ENCODE results near the gene ARHGAP26. TPM values are rescaled to one million over a fixed set of nuclear protein-coding genes. Genes with fewer than 3 reads are reported as not detected.

Gene ARHGAP26
- total RNA-seq, 6 experiments from 2014 or later, result 6.7 to 14.5 (median 8.3) TPM

GRCh38 chr5:143019157-143019556 is 249.0 kb downstream of the ARHGAP26 start:
- H3K36me3 ChIP-seq, result no peaks in the 10 kb centered on the region
- no peak overlapping the region for H3K27ac ChIP-seq
- 88% methylated on average over 4 of the region's 4 CpGs for WGBS (ENCODE audit: insufficient coverage, low coverage, low lambda C conversion rate, missing lambda C conversion rate)
- TF ChIP-seq CTCF (IDR thresholded peaks at IDR 0.05), result no peak
- intact Hi-C loops (cut with DNase I), result no loop called here
- no peaks in the 10 kb centered on the region for H3K9me3 ChIP-seq
- H3K27me3 ChIP-seq, result no peaks in the 10 kb centered on the region
- H3K4me1 ChIP-seq, result peaks cover 0 to 14% (median 0%) of the 10 kb centered on the region in 4 donors
- no peak overlapping the region for H3K4me3 ChIP-seq
- DNase-seq (no peak), ATAC-seq (no peak)

- no peak for TF ChIP-seq POLR2A (IDR thresholded peaks at IDR 0.05)
- no peak for TF ChIP-seq CTCF (IDR thresholded peaks at IDR 0.05)
- Histone ChIP-seq H3K36me3 (no peaks in the 10 kb centered on the region), H3K27me3 (no peaks in the 10 kb centered on the region), H3K4me1 (peaks cover 0 to 14% (median 0%) of the 10 kb centered on the region in 4 donors), H3K4me3 (no peak overlapping the region), H3K9me3 (no peaks in the 10 kb centered on the region), H3K27ac (no peak overlapping the region)
- DNase-seq, result no peak
- WGBS (ENCODE audit: insufficient coverage, low coverage, low lambda C conversion rate, missing lambda C conversion rate), result 92% methylated on average over 6 of the region's 7 CpGs
- intact Hi-C loops (cut with DNase I), result no loop called here
- no peak for ATAC-seq
Observed at GRCh38 chr5:143019614-143020515, 249.7 kb downstream of the ARHGAP26 start.

GRCh38 chr5:143021595-143021994 is 251.4 kb downstream of the ARHGAP26 start:
- ATAC-seq, result no peak
- intact Hi-C loops (cut with DNase I), result no loop called here
- TF ChIP-seq CTCF (IDR thresholded peaks at IDR 0.05) (no peak), POLR2A (IDR thresholded peaks at IDR 0.05) (no peak)
- no peaks in the 10 kb centered on the region for H3K9me3 ChIP-seq
- H3K36me3 ChIP-seq, result no peaks in the 10 kb centered on the region
- no peak overlapping the region for H3K27ac ChIP-seq
- H3K27me3 ChIP-seq, result no peaks in the 10 kb centered on the region
- H3K4me1 ChIP-seq, result peaks cover 0 to 14% (median 0%) of the 10 kb centered on the region in 4 donors
- no peak for DNase-seq
- no peak overlapping the region for H3K4me3 ChIP-seq
- 100% methylated on average over 2 of the region's 2 CpGs for WGBS (ENCODE audit: insufficient coverage, low coverage, low lambda C conversion rate, missing lambda C conversion rate)

GRCh38 chr5:143023411-143024096 is 253.4 kb downstream of the ARHGAP26 start:
- TF ChIP-seq CTCF (IDR thresholded peaks at IDR 0.05), result peak in 2 of 4 donors; percentile 7 to 30
- TF ChIP-seq POLR2A (IDR thresholded peaks at IDR 0.05), result no peak
- H3K9me3 ChIP-seq, result no peaks in the 10 kb centered on the region
- intact Hi-C loops (cut with DNase I), result no loop called here
- no peaks in the 10 kb centered on the region for H3K27me3 ChIP-seq
- 37% methylated on average over 8 of the region's 10 CpGs for WGBS (ENCODE audit: insufficient coverage, low coverage, low lambda C conversion rate, missing lambda C conversion rate)
- no peak overlapping the region for H3K27ac ChIP-seq
- peak in 1 of 3 donors; percentile 25 for DNase-seq
- H3K36me3 ChIP-seq, result no peaks in the 10 kb centered on the region
- peak; percentile 35 to 95 (median 88) for ATAC-seq
- H3K4me3 ChIP-seq, result no peak overlapping the region
- peaks cover 0 to 14% (median 0%) of the 10 kb centered on the region in 4 donors for H3K4me1 ChIP-seq
